ENCODE measurements around the gene LUZP2.

LUZP2 gene

DNA sequence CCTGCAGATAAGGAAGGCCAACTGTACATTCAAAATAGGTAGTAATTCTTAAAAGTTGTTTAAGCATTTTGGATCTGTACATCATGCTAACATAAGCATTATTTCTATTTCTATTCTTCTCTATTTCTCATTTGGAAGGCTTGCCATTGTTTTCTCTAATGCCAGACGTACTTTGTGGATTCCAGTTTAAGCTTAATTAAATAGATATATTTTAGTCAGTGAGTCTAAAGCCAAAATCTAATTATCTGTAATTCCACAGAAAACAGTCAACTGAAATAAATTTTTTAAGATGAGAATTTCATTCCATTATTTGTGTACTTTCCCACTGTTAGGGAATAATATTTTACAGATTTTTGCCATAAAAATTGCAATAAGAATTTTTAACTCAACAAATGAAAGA, 123.0 kb downstream of the LUZP2 start:
- no peak for DNase-seq (ENCODE audit: low read depth in 1 of 2, low spot score in 1 of 2)
- no peak for TF ChIP-seq JUND (IDR thresholded peaks at IDR 0.05; ENCODE audit: low read depth)
- in situ Hi-C loops (cut with HindIII; ENCODE audit: low pct_unique_long_range_greater_than_20kb, low sequenced_read_pairs), result no loop called here

- no peak for DNase-seq (ENCODE audit: low read depth in 1 of 2, low spot score in 1 of 2)
- no peak for TF ChIP-seq JUND (IDR thresholded peaks at IDR 0.05; ENCODE audit: low read depth)
- in situ Hi-C loops (cut with HindIII; ENCODE audit: low pct_unique_long_range_greater_than_20kb, low sequenced_read_pairs), result no loop called here
Measured at GRCh38 chr11:24622262-24622661, 125.4 kb downstream of the LUZP2 start.

GRCh38 chr11:24623121-24623520, 126.3 kb downstream of the LUZP2 start:
- in situ Hi-C loops (cut with HindIII; ENCODE audit: low pct_unique_long_range_greater_than_20kb, low sequenced_read_pairs), result no loop called here
- TF ChIP-seq JUND (IDR thresholded peaks at IDR 0.05; ENCODE audit: low read depth), result no peak
- DNase-seq (ENCODE audit: low read depth in 1 of 2, low spot score in 1 of 2), result no peak

- TF ChIP-seq JUND (IDR thresholded peaks at IDR 0.05; ENCODE audit: low read depth), result no peak
- DNase-seq (ENCODE audit: low read depth in 1 of 2, low spot score in 1 of 2), result no peak
- in situ Hi-C loops (cut with HindIII; ENCODE audit: low pct_unique_long_range_greater_than_20kb, low sequenced_read_pairs), result no loop called here
Measured at GRCh38 chr11:24624432-24624831, 127.6 kb downstream of the LUZP2 start.

GRCh38 chr11:24625975-24626374, 129.1 kb downstream of the LUZP2 start:
- in situ Hi-C loops (cut with HindIII; ENCODE audit: low pct_unique_long_range_greater_than_20kb, low sequenced_read_pairs), result no loop called here
- no peak for DNase-seq (ENCODE audit: low read depth in 1 of 2, low spot score in 1 of 2)
- no peak for TF ChIP-seq JUND (IDR thresholded peaks at IDR 0.05; ENCODE audit: low read depth)

- in situ Hi-C loops (cut with HindIII; ENCODE audit: low pct_unique_long_range_greater_than_20kb, low sequenced_read_pairs), result no loop called here
- TF ChIP-seq JUND (IDR thresholded peaks at IDR 0.05; ENCODE audit: low read depth), result no peak
- no peak for DNase-seq (ENCODE audit: low read depth in 1 of 2, low spot score in 1 of 2)
Measured at GRCh38 chr11:24628224-24628776, 131.4 kb downstream of the LUZP2 start.

GRCh38 chr11:24634606-24635160, 137.8 kb downstream of the LUZP2 start:
- DNase-seq (ENCODE audit: low read depth in 1 of 2, low spot score in 1 of 2), result no peak
- in situ Hi-C loops (cut with HindIII; ENCODE audit: low pct_unique_long_range_greater_than_20kb, low sequenced_read_pairs), result no loop called here
- TF ChIP-seq JUND (IDR thresholded peaks at IDR 0.05; ENCODE audit: low read depth), result no peak

DNA sequence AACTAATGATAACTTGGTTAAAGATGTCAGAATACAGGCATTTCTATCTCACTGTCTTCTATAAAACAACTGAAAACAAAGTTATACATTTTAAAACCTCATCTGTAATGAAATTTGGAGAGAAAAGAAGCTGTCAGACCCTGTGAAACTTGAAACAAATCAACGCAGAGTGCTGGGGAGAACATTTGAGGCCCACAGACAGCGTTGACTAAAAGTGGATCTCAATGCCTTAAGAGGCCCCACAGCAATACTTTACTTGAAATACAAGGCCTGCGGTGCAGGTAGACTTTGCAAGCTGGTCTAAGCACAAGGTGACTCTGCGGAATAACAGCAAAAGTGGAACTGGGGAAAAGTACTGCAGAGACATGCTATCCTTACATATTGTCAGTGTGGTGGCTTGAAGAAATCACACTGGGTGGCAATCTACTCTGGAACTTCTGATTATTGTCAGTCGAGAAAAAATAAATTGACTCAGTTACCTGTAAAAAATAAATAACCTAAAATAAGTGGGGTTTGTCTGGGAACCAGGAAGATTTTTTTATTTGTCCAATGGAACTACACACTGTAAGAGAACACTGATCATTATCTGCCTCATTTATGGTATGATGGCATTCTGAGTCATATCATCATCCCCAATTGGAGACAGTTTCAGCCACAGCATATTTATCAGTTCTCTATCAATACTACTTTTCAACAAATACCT, 138.9 kb downstream of the LUZP2 start:
- in situ Hi-C loops (cut with HindIII; ENCODE audit: low pct_unique_long_range_greater_than_20kb, low sequenced_read_pairs), result no loop called here
- peak in 1 of 2 experiments; percentile 58 for DNase-seq (ENCODE audit: low read depth in 1 of 2, low spot score in 1 of 2)
- peak; percentile 33; the same call in 1 of the 2 replicates for TF ChIP-seq JUND (IDR thresholded peaks at IDR 0.05; ENCODE audit: low read depth)

GRCh38 chr11:24636291-24636629, 139.4 kb downstream of the LUZP2 start:
- DNase-seq (ENCODE audit: low read depth in 1 of 2, low spot score in 1 of 2), result no peak
- in situ Hi-C loops (cut with HindIII; ENCODE audit: low pct_unique_long_range_greater_than_20kb, low sequenced_read_pairs), result no loop called here

DNA sequence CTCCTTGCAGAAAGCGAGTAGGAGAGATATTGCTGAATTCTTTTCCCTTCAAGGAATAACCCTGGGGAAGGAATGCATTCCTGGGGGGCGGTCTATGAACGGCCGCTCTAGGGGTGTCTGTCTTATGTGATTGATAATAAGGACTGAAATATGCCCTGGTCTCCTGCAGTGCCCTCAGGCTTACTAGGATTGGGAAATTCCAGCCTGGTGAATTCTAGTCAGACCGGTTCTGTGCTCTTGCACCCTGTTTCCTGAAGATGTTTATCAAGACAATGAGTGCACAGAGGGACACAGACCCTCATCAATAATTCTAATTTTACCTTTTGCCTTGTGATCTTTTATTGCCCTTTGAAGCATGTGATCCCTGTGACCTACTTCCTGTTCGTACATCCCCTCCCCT, 140.7 kb downstream of the LUZP2 start:
- TF ChIP-seq JUND (IDR thresholded peaks at IDR 0.05; ENCODE audit: low read depth), result no peak
- in situ Hi-C loops (cut with HindIII; ENCODE audit: low pct_unique_long_range_greater_than_20kb, low sequenced_read_pairs), result no loop called here
- DNase-seq (ENCODE audit: low read depth in 1 of 2, low spot score in 1 of 2), result peak in 1 of 2 experiments; percentile 68

More at GRCh38 chr11:24636291-24636629, 139.4 kb downstream of the LUZP2 start:
- TF ChIP-seq JUND (IDR thresholded peaks at IDR 0.05; ENCODE audit: low read depth), result no peak

DNA sequence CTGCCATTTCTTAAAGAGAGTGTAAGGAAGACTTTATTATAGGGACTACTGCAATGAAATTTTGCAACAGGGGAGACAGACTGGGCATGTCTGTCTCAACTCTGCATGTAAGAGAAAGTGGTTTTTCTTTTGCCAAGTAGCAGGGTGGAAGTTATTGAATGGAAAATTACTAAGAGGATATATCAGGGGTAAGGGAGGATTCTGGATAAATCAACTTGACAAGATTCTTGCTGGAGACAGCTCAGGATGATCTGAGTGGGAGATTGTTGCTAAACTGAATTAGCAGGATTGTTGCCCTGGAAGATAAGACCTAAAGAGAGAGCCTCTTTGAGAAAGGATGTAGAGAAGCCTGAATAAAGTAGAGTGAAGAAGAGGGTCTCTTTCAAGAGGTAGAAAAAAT, 145.8 kb downstream of the LUZP2 start:
- in situ Hi-C loops (cut with HindIII; ENCODE audit: low pct_unique_long_range_greater_than_20kb, low sequenced_read_pairs), result no loop called here
- TF ChIP-seq JUND (IDR thresholded peaks at IDR 0.05; ENCODE audit: low read depth), result no peak
- DNase-seq (ENCODE audit: low read depth in 1 of 2, low spot score in 1 of 2), result no peak

DNA sequence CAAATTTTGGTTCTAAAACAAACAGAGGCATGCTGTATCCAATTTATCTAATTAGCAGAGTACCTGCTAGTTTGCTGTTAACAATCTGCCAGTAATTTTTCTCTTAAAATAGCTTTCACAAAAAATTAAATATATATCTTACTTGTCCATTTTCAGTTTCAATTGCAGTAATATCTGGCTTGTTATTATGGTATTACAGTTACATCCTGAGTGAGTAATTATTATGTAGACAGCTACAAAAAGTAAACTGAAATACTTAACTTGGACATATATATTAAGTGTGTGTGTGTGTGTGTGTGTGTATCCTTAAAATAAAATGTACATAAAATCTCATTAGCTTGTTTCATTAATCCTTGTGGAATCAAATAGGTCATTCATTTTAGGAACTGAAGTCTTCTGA, 148.7 kb downstream of the LUZP2 start:
- in situ Hi-C loops (cut with HindIII; ENCODE audit: low pct_unique_long_range_greater_than_20kb, low sequenced_read_pairs), result no loop called here
- no peak for TF ChIP-seq JUND (IDR thresholded peaks at IDR 0.05; ENCODE audit: low read depth)
- no peak for DNase-seq (ENCODE audit: low read depth in 1 of 2, low spot score in 1 of 2)

DNA sequence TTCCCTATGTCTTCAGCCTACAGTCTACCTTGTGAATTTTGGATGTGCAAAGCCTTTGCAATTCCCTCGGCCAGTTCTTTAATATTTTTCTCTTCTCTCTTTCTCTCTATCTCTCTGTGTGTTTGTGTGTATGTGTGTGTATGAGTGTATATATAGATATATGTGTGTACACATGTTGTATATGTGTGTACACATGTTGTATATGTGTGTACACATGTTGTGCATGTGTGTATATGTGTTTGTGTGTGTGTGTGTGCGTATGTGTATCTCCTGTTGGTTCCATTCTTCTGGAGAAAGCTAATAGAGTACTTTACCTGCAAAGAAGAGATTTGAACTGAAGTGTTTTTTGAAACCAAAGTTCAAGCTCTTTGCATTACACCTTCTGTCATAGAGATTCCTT, 155.0 kb downstream of the LUZP2 start:
- in situ Hi-C loops (cut with HindIII; ENCODE audit: low pct_unique_long_range_greater_than_20kb, low sequenced_read_pairs), result no loop called here
- no peak for DNase-seq (ENCODE audit: low read depth in 1 of 2, low spot score in 1 of 2)

More for the DNA sequence above, 155.0 kb downstream of the LUZP2 start:
- no peak for TF ChIP-seq JUND (IDR thresholded peaks at IDR 0.05; ENCODE audit: low read depth)

All from T47D (cell line).